Measurements from ENCODE around the gene LRR1.
"Not testable (repeated sequence)": the region's sequence is repeated elsewhere in the genome, so short reads cannot be mapped to it uniquely, and the experiment has no call there.

Gene LRR1

GRCh38 chr14:49634547-49635334, 36.0 kb downstream of the LRR1 start, which contains the start of gene DNAAF2:
TSS of gene DNAAF2 (minus strand) at chr14:49635244. CDS start at chr14:49635149, 95 bp downstream.
- peak; percentile 61 for DNase-seq

- no peak for DNase-seq
Measured at GRCh38 chr14:49636866-49637265, 38.1 kb downstream of the LRR1 start.

GRCh38 chr14:49637534-49638078, 38.9 kb downstream of the LRR1 start:
- no peak for DNase-seq

GRCh38 chr14:49640540-49641417, 42.0 kb downstream of the LRR1 start:
- no peak for DNase-seq

- DNase-seq: no peak
Measured at GRCh38 chr14:49641697-49642129, 43.0 kb downstream of the LRR1 start.

GRCh38 chr14:49642163-49642562, 43.4 kb downstream of the LRR1 start:
- DNase-seq: no peak

- no peak for DNase-seq
Measured at GRCh38 chr14:49653508-49653907, 54.8 kb downstream of the LRR1 start.

- DNase-seq: no peak
Measured at GRCh38 chr14:49654511-49654910, 55.8 kb downstream of the LRR1 start.

GRCh38 chr14:49657500-49657899, 58.8 kb downstream of the LRR1 start:
- DNase-seq: not testable (repeated sequence)

GRCh38 chr14:49659526-49660455, 61.1 kb downstream of the LRR1 start:
- DNase-seq: no peak

Data from T1000 (cell line).